Measurements from ENCODE around the gene IKZF2. TPM values are rescaled to one million over a fixed set of nuclear protein-coding genes. Genes with fewer than 3 reads are reported as not detected.

Gene IKZF2
- total RNA-seq, 1 experiment from 2014 or later = 14.2 TPM

GRCh38 chr2:213085538-213085937, 65.9 kb downstream of the IKZF2 start:
- H3K27me3 ChIP-seq (replicated peaks; ENCODE audit: control insufficient read depth, insufficient read depth, low read length) = no peaks in the 10 kb centered on the region
- H3K27ac Mint-ChIP-seq (ENCODE audit: unreplicated experiment) = peak overlapping the region; percentile 73
- BruUV-seq (replicated peaks) = no TSS peak

GRCh38 chr2:213084261-213084660, 67.2 kb downstream of the IKZF2 start:
- Histone ChIP-seq H3K36me3 (ENCODE audit: control insufficient read depth, insufficient read depth, low read length) (no peaks in the 10 kb centered on the region), H3K9me3 (no peaks in the 10 kb centered on the region), H3K4me1 (peaks cover 17% of the 10 kb centered on the region), H3K27me3 (replicated peaks; ENCODE audit: control insufficient read depth, insufficient read depth, low read length) (no peaks in the 10 kb centered on the region), H3K4me3 (ENCODE audit: low read depth, low read length) (no peak overlapping the region)
- ChIA-PET POLR2A (no interaction called here), CTCF (no interaction called here)
- Mint-ChIP-seq H3K4me1 (ENCODE audit: low read depth, unreplicated experiment) (peaks cover 13% of the 10 kb centered on the region), H3K27ac (ENCODE audit: unreplicated experiment) (no peak overlapping the region), H3K27me3 (ENCODE audit: insufficient read depth, unreplicated experiment) (no peaks in the 10 kb centered on the region), H3K36me3 (ENCODE audit: insufficient read depth, unreplicated experiment) (no peaks in the 10 kb centered on the region), H3K9me3 (ENCODE audit: unreplicated experiment) (no peaks in the 10 kb centered on the region), H3K4me3 (ENCODE audit: unreplicated experiment) (no peak overlapping the region)
- intact Hi-C loops (cut with micrococcal nuclease; ENCODE audit: unreplicated experiment) = loop anchor here (5.0 kb wide), 1 partner anchor 307 kb away; no protein-coding TSS in a partner anchor
- no peak for TF ChIP-seq CTCF (IDR thresholded peaks at IDR 0.05; ENCODE audit: insufficient read depth in 1 of 2, low read depth in 1 of 2, low read length in 1 of 2, severe bottlenecking in 1 of 2, unreplicated experiment in 1 of 2)
- BruUV-seq (replicated peaks) = no TSS peak
- no peak for DNase-seq

More at GRCh38 chr2:213085538-213085937, 65.9 kb downstream of the IKZF2 start:
- H3K4me3 ChIP-seq (ENCODE audit: low read depth, low read length) = no peak overlapping the region
- Mint-ChIP-seq H3K27me3 (ENCODE audit: insufficient read depth, unreplicated experiment) (no peaks in the 10 kb centered on the region), H3K4me1 (ENCODE audit: low read depth, unreplicated experiment) (peaks cover 13% of the 10 kb centered on the region), H3K9me3 (ENCODE audit: unreplicated experiment) (no peaks in the 10 kb centered on the region), H3K36me3 (ENCODE audit: insufficient read depth, unreplicated experiment) (no peaks in the 10 kb centered on the region), H3K4me3 (ENCODE audit: unreplicated experiment) (peak overlapping the region; percentile 49)
- no peaks in the 10 kb centered on the region for H3K36me3 ChIP-seq (ENCODE audit: control insufficient read depth, insufficient read depth, low read length)
- intact Hi-C loops (cut with micrococcal nuclease; ENCODE audit: unreplicated experiment) = no loop called here
- no peak for DNase-seq
- no peaks in the 10 kb centered on the region for H3K9me3 ChIP-seq
- H3K4me1 ChIP-seq = peaks cover 17% of the 10 kb centered on the region
- ChIA-PET POLR2A (no interaction called here), CTCF (no interaction called here)
- TF ChIP-seq CTCF (IDR thresholded peaks at IDR 0.05; ENCODE audit: insufficient read depth in 1 of 2, low read depth in 1 of 2, low read length in 1 of 2, severe bottlenecking in 1 of 2, unreplicated experiment in 1 of 2) = no peak

GRCh38 chr2:213080969-213081617, 70.3 kb downstream of the IKZF2 start:
- no TSS peak for BruUV-seq (replicated peaks)
- Histone ChIP-seq H3K36me3 (ENCODE audit: control insufficient read depth, insufficient read depth, low read length) (no peaks in the 10 kb centered on the region), H3K27me3 (replicated peaks; ENCODE audit: control insufficient read depth, insufficient read depth, low read length) (no peaks in the 10 kb centered on the region), H3K9me3 (no peaks in the 10 kb centered on the region), H3K4me1 (peaks cover 5% of the 10 kb centered on the region), H3K4me3 (ENCODE audit: low read depth, low read length) (no peak overlapping the region)
- H3K4me3 Mint-ChIP-seq (ENCODE audit: unreplicated experiment) = no peak overlapping the region
- H3K36me3 Mint-ChIP-seq (ENCODE audit: insufficient read depth, unreplicated experiment) = no peaks in the 10 kb centered on the region
- H3K27ac Mint-ChIP-seq (ENCODE audit: unreplicated experiment) = no peak overlapping the region
- no peak for DNase-seq
- ChIA-PET POLR2A (no interaction called here), CTCF (no interaction called here)
- TF ChIP-seq CTCF (IDR thresholded peaks at IDR 0.05; ENCODE audit: insufficient read depth in 1 of 2, low read depth in 1 of 2, low read length in 1 of 2, severe bottlenecking in 1 of 2, unreplicated experiment in 1 of 2) = no peak
- no peaks in the 10 kb centered on the region for H3K9me3 Mint-ChIP-seq (ENCODE audit: unreplicated experiment)
- intact Hi-C loops (cut with micrococcal nuclease; ENCODE audit: unreplicated experiment) = loop anchor here (5.0 kb wide), 1 partner anchor 304 kb away; no protein-coding TSS in a partner anchor
- H3K27me3 Mint-ChIP-seq (ENCODE audit: insufficient read depth, unreplicated experiment) = no peaks in the 10 kb centered on the region
- peaks cover 7% of the 10 kb centered on the region for H3K4me1 Mint-ChIP-seq (ENCODE audit: low read depth, unreplicated experiment)

Measured in Caco-2 (cell line).